H1 (cell line): Measurements from ENCODE around the gene IL18BP. TPM values are rescaled to one million over a fixed set of nuclear protein-coding genes. Genes with fewer than 3 reads are reported as not detected.

Experiments used
- CTCF ChIA-PET: fragments of 300-600 bp; sonication (Branson Sonifier 250); formaldehyde crosslinking; loops from one replicate; lab custom pipeline; 2021; ENCODE audit not compliant: partially characterized antibody; lab: Charles Lee
- POLR2A ChIA-PET: fragments of 300-600 bp; sonication (Branson Sonifier 250); formaldehyde crosslinking; loops from one replicate; lab custom pipeline; 2021; ENCODE audit warnings: inconsistent platforms; ENCODE audit not compliant: partially characterized antibody; lab: Charles Lee
- DNase-seq, 2 experiments: peaks; one replicate each; pipeline versions ENCODE4 v3.0.0 to v3.0.0-alpha.2; 2010 to 2022; ENCODE audit warnings: low spot score in 2 of 2, low read depth in 1 of 2, mixed read lengths in 1 of 2
- FAIRE-seq: peaks from 2 replicates; lab custom pipeline; 2011; peaks lifted over from hg19 to GRCh38; lab: Jason Lieb, UNC
- H2AFZ ChIP-seq: 2 replicates; pipeline ENCODE4 v1.8.1; 2012; ENCODE audit warnings: low read length, inconsistent platforms
- H2AK5ac ChIP-seq: 2 replicates; pipeline ENCODE4 v1.6.1; 2013; ENCODE audit warnings: low read depth, low read length
- H2BK120ac ChIP-seq: replicated peaks from 2 replicates; pipeline ENCODE3; 2013; ENCODE audit warnings: low read depth, low read length, inconsistent platforms
- H2BK12ac ChIP-seq: 2 replicates; pipeline ENCODE4 v1.6.1; 2013; ENCODE audit warnings: low read depth, low read length
- H2BK15ac ChIP-seq: 2 replicates; pipeline ENCODE4 v1.6.1; 2013; ENCODE audit warnings: low read length
- H2BK20ac ChIP-seq: 2 replicates; pipeline ENCODE4 v1.6.1; 2013; ENCODE audit warnings: low read length
- H2BK5ac ChIP-seq: 2 replicates; pipeline ENCODE4 v1.6.1; 2013; ENCODE audit warnings: low read depth, low read length
- H3K14ac ChIP-seq: 2 replicates; pipeline ENCODE4 v1.6.1; 2013; ENCODE audit warnings: inconsistent platforms; ENCODE audit not compliant: insufficient read length
- H3K18ac ChIP-seq: 2 replicates; pipeline ENCODE4 v1.6.1; 2013; ENCODE audit warnings: low read length; ENCODE audit errors: extremely low read depth
- H3K23ac ChIP-seq: 2 replicates; pipeline ENCODE4 v1.6.1; 2013; ENCODE audit warnings: inconsistent platforms; ENCODE audit not compliant: insufficient read length
- H3K23me2 ChIP-seq: 2 replicates; pipeline ENCODE4 v1.6.1; 2013; ENCODE audit warnings: low read depth, low read length
- H3K27ac ChIP-seq: 2 replicates; pipeline ENCODE4 v1.6.1; 2011; ENCODE audit warnings: low read depth, low read length, inconsistent platforms
- H3K27me3 ChIP-seq, 4 experiments: replicated peaks in 1 of 4; 1 replicate in 1 of 4; 2 replicates in 3 of 4; pipeline versions ENCODE4 v1.6.1 to v1.8.1; 2011 to 2013; ENCODE audit warnings: low read length in 3 of 4, mild to moderate bottlenecking in 3 of 4, inconsistent platforms in 2 of 4, mixed read lengths in 2 of 4, moderate library complexity in 1 of 4; ENCODE audit not compliant: control insufficient read depth in 3 of 4, insufficient read depth in 3 of 4; ENCODE audit errors: extremely low read depth in 1 of 4
- H3K36me3 ChIP-seq, 4 experiments: 2 replicates each; pipeline versions ENCODE4 v1.6.1 to v1.8.1; 2011 to 2013; ENCODE audit warnings: mild to moderate bottlenecking in 4 of 4, low read length in 3 of 4, moderate library complexity in 2 of 4, control low read depth in 1 of 4, inconsistent platforms in 1 of 4; ENCODE audit not compliant: insufficient read depth in 4 of 4, control insufficient read depth in 2 of 4
- H3K4ac ChIP-seq: replicated peaks from 2 replicates; pipeline ENCODE3; 2013; ENCODE audit warnings: low read length, low read depth, mixed read lengths, inconsistent platforms; ENCODE audit not compliant: insufficient read length
- H3K4me1 ChIP-seq, 4 experiments: replicated peaks in 1 of 4; 1 replicate in 1 of 4; 2 replicates in 3 of 4; pipeline versions ENCODE4 v1.6.1 to v1.8.1; 2011 to 2013; ENCODE audit warnings: low read length in 3 of 4, inconsistent platforms in 2 of 4, mixed read lengths in 1 of 4; ENCODE audit not compliant: insufficient read depth in 4 of 4, control insufficient read depth in 3 of 4
- H3K4me2 ChIP-seq, 2 experiments: 2 replicates each; pipeline versions ENCODE4 v1.6.1 to v1.8.1; 2011 to 2013; ENCODE audit warnings: low read depth in 2 of 2, low read length in 2 of 2, control low read depth in 1 of 2, inconsistent platforms in 1 of 2, mild to moderate bottlenecking in 1 of 2; ENCODE audit not compliant: insufficient read depth in 1 of 2
- H3K4me3 ChIP-seq, 4 experiments: fragments of 200-600, 300-600 bp in 1 of 4; sonication (generic), shearing (Covaris generic), sonication (Bioruptor Twin) in 1 of 4; 2 replicates each; pipeline versions ENCODE4 v1.5.1 to v1.8.1; 2011 to 2016; ENCODE audit warnings: low read length in 4 of 4, low read depth in 3 of 4, control low read depth in 2 of 4, inconsistent platforms in 2 of 4, mild to moderate bottlenecking in 2 of 4, mixed read lengths in 1 of 4, moderate library complexity in 1 of 4; ENCODE audit not compliant: insufficient read depth in 2 of 4; ENCODE audit errors: extremely low read depth in 1 of 4
- H3K56ac ChIP-seq: replicated peaks from 2 replicates; pipeline ENCODE3; 2013; ENCODE audit warnings: low read depth, mild to moderate bottlenecking, mixed read lengths, low read length, inconsistent platforms; ENCODE audit not compliant: insufficient read length
- H3K79me1 ChIP-seq: 2 replicates; pipeline ENCODE4 v1.6.1; 2013; ENCODE audit warnings: low read depth, low read length, control low read depth
- H3K79me2 ChIP-seq, 2 experiments: 2 replicates each; pipeline versions ENCODE4 v1.6.1 to v1.8.1; 2012 to 2013; ENCODE audit warnings: low read length in 2 of 2, mild to moderate bottlenecking in 2 of 2, inconsistent platforms in 1 of 2; ENCODE audit not compliant: insufficient read depth in 2 of 2, control insufficient read depth in 1 of 2
- H3K9ac ChIP-seq, 4 experiments: replicated peaks in 1 of 4; 1 replicate in 1 of 4; 2 replicates in 3 of 4; pipeline versions ENCODE4 v1.6.1 to v1.8.1; 2011 to 2013; ENCODE audit warnings: low read depth in 3 of 4, low read length in 3 of 4, control low read depth in 2 of 4, mild to moderate bottlenecking in 2 of 4, moderate library complexity in 2 of 4, inconsistent platforms in 1 of 4; ENCODE audit errors: extremely low read depth in 1 of 4
- H3K9me3 ChIP-seq, 2 experiments: 2 replicates each; pipeline versions ENCODE4 v1.6.1 to v1.8.1; 2012 to 2013; ENCODE audit warnings: mild to moderate bottlenecking in 2 of 2, moderate library complexity in 2 of 2, control low read depth in 1 of 2, inconsistent platforms in 1 of 2, low read depth in 1 of 2, low read length in 1 of 2, mixed read lengths in 1 of 2; ENCODE audit not compliant: insufficient read depth in 2 of 2
- H4K20me1 ChIP-seq, 2 experiments: replicated peaks in 1 of 2; 2 replicates each; pipeline versions ENCODE3 to v1.8.1; 2011 to 2013; ENCODE audit warnings: inconsistent platforms in 2 of 2, low read length in 2 of 2, mild to moderate bottlenecking in 1 of 2; ENCODE audit not compliant: insufficient read depth in 2 of 2, control insufficient read depth in 1 of 2
- H4K5ac ChIP-seq: 2 replicates; pipeline ENCODE4 v1.6.1; 2013; ENCODE audit warnings: low read length, low read depth, mixed read lengths, inconsistent platforms; ENCODE audit not compliant: insufficient read length
- H4K8ac ChIP-seq: 2 replicates; pipeline ENCODE4 v1.8.0; 2013; ENCODE audit warnings: mild to moderate bottlenecking, moderate library complexity, low read length, inconsistent platforms; ENCODE audit not compliant: insufficient read depth; ENCODE audit errors: extremely low read depth
- H4K91ac ChIP-seq: replicated peaks from 2 replicates; pipeline ENCODE3; 2013; ENCODE audit warnings: low read length, mixed read lengths, inconsistent platforms; ENCODE audit not compliant: insufficient read length
- CHD1 ChIP-seq: IDR thresholded peaks from 2 replicates; pipeline ENCODE4 v1.6.1; 2012; ENCODE audit warnings: low read depth, low read length, improper control_type of control experiment
- GABPA ChIP-seq: IDR thresholded peaks from 2 replicates; pipeline ENCODE4 v1.6.1; 2011; ENCODE audit warnings: mild to moderate bottlenecking, low read length, moderate library complexity, borderline replicate concordance; ENCODE audit not compliant: insufficient read depth
- MAFK ChIP-seq: IDR thresholded peaks from 2 replicates; pipeline ENCODE4 v1.6.1; 2012; ENCODE audit warnings: low read depth, mild to moderate bottlenecking, improper control_type of control experiment, low read length
- POLR2AphosphoS5 ChIP-seq: IDR thresholded peaks from 2 replicates; pipeline ENCODE4 v1.6.1; 2011; ENCODE audit warnings: low read depth, low read length
- WGBS, 2 experiments: shearing (Covaris generic) in 1 of 2; methylation state at CpG; one replicate each; pipeline versions ENCODE4 v1.1.6 to v1.1.7; 2013 to 2015; ENCODE audit warnings: low lambda C conversion rate in 2 of 2, mixed read lengths in 2 of 2, inconsistent platforms in 1 of 2, low coverage in 1 of 2, missing lambda C conversion rate in 1 of 2; ENCODE audit not compliant: insufficient replicate concordance in 2 of 2, insufficient coverage in 1 of 2, insufficient read length in 1 of 2; ENCODE audit errors: extremely low coverage in 1 of 2, missing lambda C conversion rate in 1 of 2; 5-methylcytosine and 5-hydroxymethylcytosine counted together
- polyA plus RNA-seq, 7 experiments: library from polyadenylated mRNA; depleted of rRNA in 3 of 7; stranded (reverse) in 5 of 7; unstranded in 2 of 7; fragments of >200 nt in 5 of 7; fragments of 200-250 nt in 2 of 7; gene quantifications; 1 replicate in 5 of 7; 2 replicates in 1 of 7; 4 replicates in 1 of 7; pipeline versions ENCODE4 v1.2.1 to v1.2.3, GENCODE V29; 2011 to 2013; ENCODE audit warnings: missing spikeins in 2 of 7, mixed read lengths in 2 of 7
- total RNA-seq: library from RNA; stranded (reverse); fragmentation: NEBNext Ultra II Directional; extraction: Animal tissue kit (Norgen Biotek cat#: 25700); gene quantifications from 2 replicates; pipeline ENCODE4 v1.2.1, GENCODE V29; 2021
- TF ChIP-seq, protein P1 (sequence below): IDR thresholded peaks from 2 replicates; pipeline ENCODE4 v1.6.1; 2011; ENCODE audit warnings: low read length, improper control_type of control experiment

The IL18BP gene
- total and polyA plus RNA-seq, 2 of the 8 experiments (the other 6 are each of a cell fraction or from before 2014, with no cell fraction given), result 9.8 to 17.0 TPM

DNA sequence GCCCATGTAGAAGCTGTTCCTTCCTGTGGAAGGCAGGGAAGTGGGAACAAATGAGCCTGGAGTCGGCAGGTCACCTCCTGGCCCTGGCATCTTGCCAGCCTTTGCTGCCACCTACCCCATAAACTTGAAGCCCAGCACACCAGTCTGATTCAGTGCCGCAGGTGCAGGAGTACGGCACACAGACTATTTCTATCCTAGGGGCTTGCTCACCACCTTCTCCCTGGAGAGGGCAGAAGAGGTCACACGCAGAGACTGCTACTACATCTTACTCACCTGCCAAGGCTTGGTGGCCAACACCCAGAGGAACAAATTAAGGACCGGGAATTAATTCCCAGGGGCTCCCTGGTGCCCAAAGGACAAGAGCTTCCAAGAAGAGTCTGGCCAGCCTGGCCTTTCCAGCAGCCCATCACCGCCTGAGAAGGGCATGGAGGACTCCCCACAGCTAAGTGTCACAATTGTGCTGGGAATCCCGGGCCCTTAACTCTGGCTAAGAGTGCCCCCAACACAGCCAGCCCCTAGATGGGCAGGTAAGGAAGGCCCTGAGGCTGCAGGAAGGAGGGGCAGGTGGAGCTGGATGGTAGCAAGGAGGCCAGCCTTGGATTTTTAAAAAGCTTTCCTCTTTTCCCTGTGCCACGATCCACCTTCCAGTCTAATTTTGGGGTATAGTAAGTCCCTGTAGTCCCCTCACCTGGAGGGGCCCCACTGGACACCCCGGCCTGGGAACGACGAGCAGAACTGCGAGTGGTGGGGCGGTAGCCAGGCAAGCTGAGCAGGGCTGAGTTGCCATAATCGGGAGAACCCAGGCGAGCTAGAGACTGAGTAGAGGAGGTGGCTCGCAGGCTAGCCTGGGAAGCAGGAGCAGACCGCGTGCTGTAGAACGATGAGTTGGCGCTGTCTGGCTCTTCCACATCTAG lies 6.9 kb downstream of the IL18BP start:
- Histone ChIP-seq H4K5ac (no peak overlapping the region), H3K14ac (no peak overlapping the region), H2AFZ (no peak overlapping the region), H2BK120ac (no peak overlapping the region), H2BK12ac (no peak overlapping the region), H2AK5ac (no peak overlapping the region), H3K79me1 (no peaks in the 10 kb centered on the region), H4K8ac (no peak overlapping the region), H3K27ac (no peak overlapping the region), H2BK5ac (no peak overlapping the region), H3K9ac (no peak overlapping the region), H2BK15ac (no peak overlapping the region), H3K36me3 (peaks cover 44 to 88% (median 67%) of the 10 kb centered on the region in 4 experiments), H4K91ac (no peak overlapping the region), H3K4me2 (no peak overlapping the region), H4K20me1 (peaks cover 27 to 28% of the 10 kb centered on the region in 2 experiments), H3K4me3 (no peak overlapping the region), H3K23me2 (no peaks in the 10 kb centered on the region), H3K4me1 (no peaks in the 10 kb centered on the region), H3K18ac (no peak overlapping the region), H3K4ac (no peak overlapping the region), H3K56ac (no peak overlapping the region), H3K9me3 (no peaks in the 10 kb centered on the region), H3K27me3 (no peaks in the 10 kb centered on the region), H2BK20ac (no peak overlapping the region), H3K23ac (no peak overlapping the region), H3K79me2 (no peaks in the 10 kb centered on the region)
- DNase-seq, result no peak
- peak; percentile 48; the same call in 1 of the 2 replicates for TF ChIP-seq POLR2AphosphoS5
- TF ChIP-seq MAFK, result no peak
- no peak for TF ChIP-seq GABPA
- TF ChIP-seq, protein P1, sequence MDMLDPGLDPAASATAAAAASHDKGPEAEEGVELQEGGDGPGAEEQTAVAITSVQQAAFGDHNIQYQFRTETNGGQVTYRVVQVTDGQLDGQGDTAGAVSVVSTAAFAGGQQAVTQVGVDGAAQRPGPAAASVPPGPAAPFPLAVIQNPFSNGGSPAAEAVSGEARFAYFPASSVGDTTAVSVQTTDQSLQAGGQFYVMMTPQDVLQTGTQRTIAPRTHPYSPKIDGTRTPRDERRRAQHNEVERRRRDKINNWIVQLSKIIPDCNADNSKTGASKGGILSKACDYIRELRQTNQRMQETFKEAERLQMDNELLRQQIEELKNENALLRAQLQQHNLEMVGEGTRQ, result no peak
- TF ChIP-seq CHD1, result no peak
- CTCF ChIA-PET, result interaction anchor here (0.6 to 3.5 kb wide), 9 partner anchors 10 to 292 kb away, joined by 3 to 17 read pairs (median 4); no protein-coding TSS in a partner anchor
- POLR2A ChIA-PET, result interaction anchor here (0.6 to 1.8 kb wide), 6 partner anchors 8 to 87 kb away, joined by 3 to 7 read pairs (median 4); no protein-coding TSS in a partner anchor
- FAIRE-seq, result no peak
- WGBS, 2 experiments, result 91% methylated on average over 20 of the region's 20 CpGs; no CpG with 5 or more reads in 1 of the 2 experiments
